HG02840 (cell line): Measurements from ENCODE around the gene MPPE1.
A peak's percentile ranks its signal among the peaks of the same experiment; 100 is the strongest.
"Not testable (repeated sequence)": the region's sequence is repeated elsewhere in the genome, so short reads cannot be mapped to it uniquely, and the experiment has no call there.

Experiments
- ATAC-seq: cut with Tn5 transposase; IDR thresholded peaks from one replicate; pipeline ENCODE4 v1.9.1; 2021; ENCODE audit warnings: mild to moderate bottlenecking, moderate library complexity, moderate number of reproducible peaks; ENCODE audit not compliant: unreplicated experiment, low FRiP score

The MPPE1 gene

GRCh38 chr18:11927497-11927896 is 19.4 kb upstream of the MPPE1 start:
- ATAC-seq: no peak

- ATAC-seq: no peak
These were observed 17.8 kb upstream of the MPPE1 start for GRCh38 chr18:11925800-11926481.

- no peak for ATAC-seq
These were observed 15.3 kb upstream of the MPPE1 start for GRCh38 chr18:11923450-11923849.

- ATAC-seq: not testable (repeated sequence)
These were observed 11.4 kb upstream of the MPPE1 start for GRCh38 chr18:11919522-11919921.

- ATAC-seq: not testable (repeated sequence)
These were observed 8.8 kb upstream of the MPPE1 start for GRCh38 chr18:11916880-11917279.

GRCh38 chr18:11909591-11910026 is 1.5 kb upstream of the MPPE1 start:
- ATAC-seq: no peak

- peak; percentile 34 for ATAC-seq
These were observed 941 bp upstream of the MPPE1 start for GRCh38 chr18:11909061-11909455.

- ATAC-seq: no peak
These were observed 917 bp downstream of the MPPE1 start for GRCh38 chr18:11906926-11907874.

- ATAC-seq: no peak
These were observed 1.9 kb downstream of the MPPE1 start for GRCh38 chr18:11906176-11906575.

- no peak for ATAC-seq
These were observed 2.5 kb downstream of the MPPE1 start for GRCh38 chr18:11905613-11906012.

GRCh38 chr18:11902522-11903292 is 5.4 kb downstream of the MPPE1 start:
- ATAC-seq: no peak

- no peak for ATAC-seq
These were observed 6.2 kb downstream of the MPPE1 start for GRCh38 chr18:11901826-11902438.

- no peak for ATAC-seq
These were observed 9.1 kb downstream of the MPPE1 start for GRCh38 chr18:11899063-11899462.

- no peak for ATAC-seq
These were observed 10.3 kb downstream of the MPPE1 start for GRCh38 chr18:11897781-11898180.

GRCh38 chr18:11892438-11892837 is 15.7 kb downstream of the MPPE1 start:
- not testable (repeated sequence) for ATAC-seq

- ATAC-seq: no peak
These were observed 16.4 kb downstream of the MPPE1 start for GRCh38 chr18:11891737-11892136.

GRCh38 chr18:11889284-11889683 is 18.8 kb downstream of the MPPE1 start:
- no peak for ATAC-seq

GRCh38 chr18:11888726-11889125 is 19.4 kb downstream of the MPPE1 start:
- ATAC-seq: no peak

- no peak for ATAC-seq
These were observed 20.6 kb downstream of the MPPE1 start for GRCh38 chr18:11887328-11888128.
